Smooth muscle cell of trachea (primary cell): ENCODE measurements around the gene OR2V1. TPM values are rescaled to one million over a fixed set of nuclear protein-coding genes. Genes with fewer than 3 reads are reported as not detected.

ENCODE experiments used
- total RNA-seq: library from RNA; depleted of rRNA; stranded (reverse); fragments of >200 nt; gene quantifications from 2 replicates; pipeline ENCODE4 v1.2.1, GENCODE V29; 2014

Gene OR2V1, protein sequence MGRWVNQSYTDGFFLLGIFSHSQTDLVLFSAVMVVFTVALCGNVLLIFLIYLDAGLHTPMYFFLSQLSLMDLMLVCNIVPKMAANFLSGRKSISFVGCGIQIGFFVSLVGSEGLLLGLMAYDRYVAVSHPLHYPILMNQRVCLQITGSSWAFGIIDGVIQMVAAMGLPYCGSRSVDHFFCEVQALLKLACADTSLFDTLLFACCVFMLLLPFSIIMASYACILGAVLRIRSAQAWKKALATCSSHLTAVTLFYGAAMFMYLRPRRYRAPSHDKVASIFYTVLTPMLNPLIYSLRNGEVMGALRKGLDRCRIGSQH
- total RNA-seq: not detected in 2 replicates

DNA sequence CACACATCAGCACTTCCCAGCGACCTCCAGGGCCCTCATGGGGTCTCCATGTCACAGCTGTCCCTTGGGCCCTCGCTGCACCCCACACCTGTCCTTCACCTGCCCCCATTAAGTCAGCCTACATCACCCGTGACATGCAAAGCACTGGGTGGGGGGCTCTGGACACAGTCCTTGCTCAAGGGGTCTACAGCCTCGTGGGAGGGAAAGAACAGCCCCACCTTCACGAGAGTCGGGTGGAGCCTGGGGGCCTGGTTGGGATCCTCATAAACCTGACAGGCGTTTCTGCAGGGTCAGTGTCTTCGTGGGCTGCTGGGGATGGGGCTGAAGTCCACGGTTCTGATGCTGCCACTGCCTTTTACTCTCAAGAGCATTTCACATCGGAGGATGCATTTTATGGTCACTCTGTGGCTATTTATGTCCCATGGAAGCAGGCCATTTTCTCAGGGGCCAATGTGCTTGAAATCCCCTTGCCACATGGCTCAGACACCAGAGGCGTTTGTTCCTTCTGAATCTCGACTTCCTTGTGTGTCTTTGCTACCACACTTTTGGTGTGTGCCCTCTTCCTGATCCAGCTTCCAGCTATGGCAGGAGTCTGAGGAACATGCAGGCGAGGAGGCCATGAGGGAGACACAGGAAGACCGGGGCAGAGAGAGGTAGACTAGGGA, at the start of gene OR2V1:
Gene OR2V1 (minus strand): TSS at position 338 of the 665 bp plus-strand sequence. CDS start 5,865 bp downstream, outside the sequence.

DNA sequence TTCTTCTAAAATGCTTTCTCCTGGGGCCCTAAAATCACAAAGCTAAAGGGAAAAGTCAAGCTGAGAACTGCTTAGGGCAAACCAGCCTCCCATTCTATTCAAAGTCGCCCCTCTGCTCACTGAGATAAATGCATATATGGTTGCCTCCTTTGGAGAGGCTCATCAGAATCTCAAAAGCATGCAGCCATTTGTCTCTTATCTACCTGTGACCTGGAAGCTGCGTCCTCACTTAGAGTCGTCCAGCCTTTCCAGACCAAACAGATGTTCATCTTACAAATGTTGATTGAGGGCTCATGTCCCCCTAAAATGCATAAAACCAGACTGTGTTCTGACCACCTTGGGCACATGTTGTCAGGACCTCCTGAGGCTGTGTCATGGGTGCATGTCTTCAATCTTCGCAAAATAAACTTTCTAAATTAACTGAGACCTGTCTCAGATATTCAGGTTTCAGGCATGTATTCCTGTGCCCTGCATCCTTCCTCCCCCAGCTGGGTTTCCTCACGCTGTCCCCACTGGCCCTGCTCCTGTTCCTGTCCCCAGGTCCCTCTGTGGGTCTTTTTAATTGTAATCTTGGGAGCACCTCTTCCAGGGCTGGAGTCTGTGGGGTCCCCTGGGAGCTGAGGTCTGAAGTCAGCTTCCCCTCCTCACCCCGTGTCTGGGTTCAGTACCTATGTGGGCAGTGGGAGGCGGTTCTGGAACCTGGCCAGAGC, 16.1 kb upstream of the OR2V1 start, which contains the start of gene OR2V2:
Gene OR2V2 (plus strand): TSS at position 660 of the 710 bp plus-strand sequence. CDS start 7,357 bp downstream, outside the sequence.

Other genes starting within 250 kb of the OR2V1 start
- gene BTNL8, start 232.0 kb downstream of the OR2V1 start, total RNA-seq: not detected in 2 replicates
- not detected in 2 replicates for gene BTNL3, start 142.3 kb downstream of the OR2V1 start, total RNA-seq
- not detected in 2 replicates for gene BTNL9, start 90.9 kb downstream of the OR2V1 start, total RNA-seq
- not detected in 2 replicates for gene OR2V2, start 16.4 kb upstream of the OR2V1 start, total RNA-seq
- gene TRIM7, start 74.0 kb upstream of the OR2V1 start, total RNA-seq: 5.3 and 6.3 TPM in 2 replicates
- 13.5 and 16.5 TPM in 2 replicates for gene TRIM41, start 92.1 kb upstream of the OR2V1 start, total RNA-seq
- 3,285 and 3,893 TPM in 2 replicates for gene RACK1, start 112.7 kb upstream of the OR2V1 start, total RNA-seq
- 6.8 and 12.5 TPM in 2 replicates for gene TRIM52, start 130.0 kb upstream of the OR2V1 start, total RNA-seq
- gene OR4F3, start 236.1 kb upstream of the OR2V1 start, total RNA-seq: 0.29 and 0.33 TPM in 2 replicates